GM18519 (cell line): ENCODE data around the gene EGFR.

Source experiments
- ATAC-seq: cut with Tn5 transposase; IDR thresholded peaks from one replicate; pipeline ENCODE4 v1.9.1; 2021; ENCODE audit warnings: mild to moderate bottlenecking, moderate library complexity; ENCODE audit not compliant: unreplicated experiment, low FRiP score

EGFR gene

DNA sequence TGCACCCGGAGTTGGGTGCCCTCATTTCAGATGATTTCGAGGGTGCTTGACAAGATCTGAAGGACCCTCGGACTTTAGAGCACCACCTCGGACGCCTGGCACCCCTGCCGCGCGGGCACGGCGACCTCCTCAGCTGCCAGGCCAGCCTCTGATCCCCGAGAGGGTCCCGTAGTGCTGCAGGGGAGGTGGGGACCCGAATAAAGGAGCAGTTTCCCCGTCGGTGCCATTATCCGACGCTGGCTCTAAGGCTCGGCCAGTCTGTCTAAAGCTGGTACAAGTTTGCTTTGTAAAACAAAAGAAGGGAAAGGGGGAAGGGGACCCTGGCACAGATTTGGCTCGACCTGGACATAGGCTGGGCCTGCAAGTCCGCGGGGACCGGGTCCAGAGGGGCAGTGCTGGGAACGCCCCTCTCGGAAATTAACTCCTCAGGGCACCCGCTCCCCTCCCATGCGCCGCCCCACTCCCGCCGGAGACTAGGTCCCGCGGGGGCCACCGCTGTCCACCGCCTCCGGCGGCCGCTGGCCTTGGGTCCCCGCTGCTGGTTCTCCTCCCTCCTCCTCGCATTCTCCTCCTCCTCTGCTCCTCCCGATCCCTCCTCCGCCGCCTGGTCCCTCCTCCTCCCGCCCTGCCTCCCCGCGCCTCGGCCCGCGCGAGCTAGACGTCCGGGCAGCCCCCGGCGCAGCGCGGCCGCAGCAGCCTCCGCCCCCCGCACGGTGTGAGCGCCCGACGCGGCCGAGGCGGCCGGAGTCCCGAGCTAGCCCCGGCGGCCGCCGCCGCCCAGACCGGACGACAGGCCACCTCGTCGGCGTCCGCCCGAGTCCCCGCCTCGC is at the start of gene EGFR:
TSS of gene EGFR (plus strand) at position 657 of the 830 bp plus-strand sequence. CDS start 261 bp downstream, outside the sequence.
- ATAC-seq = no peak

DNA sequence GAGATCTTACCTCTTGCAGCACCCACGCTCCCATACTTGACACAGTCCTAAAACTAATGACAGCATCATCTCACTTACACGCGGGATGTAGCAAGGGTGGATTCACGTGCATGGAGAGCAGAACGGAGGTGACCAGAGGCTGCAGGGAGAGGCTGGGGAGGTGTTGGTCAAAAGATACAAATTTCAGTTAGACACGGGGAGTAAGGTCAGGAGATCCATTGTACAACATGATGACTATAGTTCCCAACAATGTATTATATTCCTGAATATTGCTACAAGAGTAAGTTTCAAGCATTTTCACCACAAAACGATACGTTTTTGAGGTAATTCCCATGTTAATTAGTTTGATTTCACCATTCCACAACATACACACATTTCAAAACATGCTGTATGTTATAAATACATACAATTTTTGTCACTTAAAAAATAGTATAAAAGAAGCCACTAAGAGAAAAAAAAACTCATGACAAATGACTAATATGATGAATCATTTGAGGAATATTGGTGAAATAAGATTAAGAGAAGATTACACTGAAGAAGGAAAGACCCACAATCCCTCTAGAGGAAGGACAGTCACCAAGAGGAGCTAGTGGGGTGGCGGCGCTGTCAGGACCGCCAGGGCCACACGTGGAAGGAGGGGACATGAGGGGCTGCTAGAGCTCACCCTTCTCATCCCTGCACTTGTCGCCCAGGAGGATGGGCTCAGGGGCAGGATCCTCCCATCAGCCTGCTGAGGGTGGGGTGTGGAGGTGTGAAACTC is 49.4 kb upstream of the EGFR start:
- ATAC-seq = no peak

DNA sequence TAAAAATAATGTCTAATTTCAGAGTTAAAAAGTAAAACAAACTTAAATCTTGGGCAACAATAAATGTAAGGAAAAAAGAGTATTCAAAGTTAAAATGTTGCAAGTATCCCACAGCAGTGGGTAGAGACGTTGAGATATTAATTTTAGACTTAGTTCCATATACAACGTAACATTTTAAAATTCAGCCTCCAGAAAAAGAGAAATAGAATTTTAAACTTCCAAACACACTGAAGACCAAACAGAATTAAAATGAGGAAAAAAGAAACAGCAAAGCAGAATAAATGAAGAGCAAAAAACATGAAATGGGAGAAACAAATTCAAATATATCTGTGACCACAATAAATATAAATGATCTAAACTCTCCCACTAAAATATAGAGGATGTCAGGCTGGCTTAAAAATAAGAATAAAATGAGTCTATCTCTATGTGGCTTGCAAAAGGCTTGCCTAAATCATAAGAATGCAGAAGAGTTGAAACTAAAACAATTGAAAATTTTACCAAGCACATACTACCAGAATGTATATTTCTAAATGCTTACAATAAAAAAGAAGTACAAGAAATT is 46.0 kb upstream of the EGFR start:
- ATAC-seq = no peak

DNA sequence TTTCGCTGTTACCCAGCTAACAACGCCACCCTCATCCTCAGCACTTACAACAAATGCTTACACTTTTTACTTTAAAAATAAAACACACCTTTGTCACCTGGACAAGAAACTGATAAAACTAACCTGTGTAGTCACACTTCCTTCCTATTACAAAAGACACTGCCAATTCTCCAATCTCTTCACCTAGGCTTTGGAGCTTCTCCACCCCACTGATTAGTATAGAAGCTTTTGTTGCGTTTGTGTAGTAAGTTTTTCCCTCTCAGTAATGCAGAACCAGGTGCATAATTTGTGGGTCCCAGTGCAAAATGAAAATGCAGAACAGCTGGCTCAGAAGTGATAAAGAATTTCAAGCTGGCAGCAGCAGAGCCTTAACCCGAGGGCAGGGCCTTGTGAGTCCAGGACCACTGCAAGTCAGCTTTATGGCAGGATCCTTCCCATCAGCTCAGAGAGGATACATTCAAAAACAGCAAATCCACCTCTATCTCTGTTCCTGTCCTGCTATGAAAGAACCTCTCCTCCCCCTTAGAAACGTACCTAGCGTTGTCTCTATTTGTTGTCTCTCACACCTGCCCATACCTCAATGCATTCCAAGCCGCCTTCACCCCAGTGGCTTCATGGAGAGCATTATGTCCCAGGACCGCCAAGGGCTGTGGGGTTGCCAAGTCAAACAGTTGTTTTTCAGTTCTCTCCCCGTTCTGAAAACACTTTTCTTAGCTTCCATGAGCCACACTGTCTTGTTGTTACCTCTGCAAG is 40.3 kb upstream of the EGFR start:
- no peak for ATAC-seq

DNA sequence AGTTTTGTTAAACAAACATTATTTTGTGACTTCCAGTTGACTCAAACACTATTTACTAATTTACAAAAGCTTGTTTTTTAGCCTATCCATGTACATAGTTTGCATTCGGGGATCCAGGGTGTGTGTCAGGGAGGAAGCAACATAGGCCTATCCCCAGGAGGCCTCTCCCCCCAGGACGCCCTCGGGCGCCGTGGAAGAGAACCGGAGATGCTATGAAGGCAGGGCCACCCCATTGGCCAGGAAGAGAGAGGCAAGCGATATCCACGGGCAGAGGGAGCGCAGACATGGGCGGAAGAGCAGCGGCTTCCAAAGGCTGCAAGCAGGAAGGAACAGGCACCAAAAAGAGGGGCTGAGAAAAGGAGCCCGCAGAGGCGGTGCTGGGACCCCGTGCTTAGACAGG is 38.3 kb upstream of the EGFR start:
- ATAC-seq = no peak

DNA sequence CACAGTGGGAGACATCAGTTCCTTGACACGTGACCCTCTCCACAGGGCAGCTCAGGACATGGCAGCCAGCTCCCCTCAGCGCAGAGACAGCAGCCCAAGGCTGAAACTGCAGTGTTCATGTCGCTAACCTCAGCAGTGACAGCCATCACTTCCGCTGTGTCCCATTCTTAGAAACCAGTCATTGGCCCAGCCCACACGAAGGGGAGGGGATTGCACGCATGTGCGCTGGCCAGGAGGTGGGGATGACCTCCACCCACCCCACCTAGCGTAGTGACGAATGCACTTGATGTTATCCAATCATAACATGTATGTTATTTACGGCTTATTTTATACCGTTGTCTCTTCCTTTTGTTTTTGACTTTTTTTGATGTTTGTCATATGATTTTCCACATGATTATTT is 36.9 kb upstream of the EGFR start:
- ATAC-seq = no peak

DNA sequence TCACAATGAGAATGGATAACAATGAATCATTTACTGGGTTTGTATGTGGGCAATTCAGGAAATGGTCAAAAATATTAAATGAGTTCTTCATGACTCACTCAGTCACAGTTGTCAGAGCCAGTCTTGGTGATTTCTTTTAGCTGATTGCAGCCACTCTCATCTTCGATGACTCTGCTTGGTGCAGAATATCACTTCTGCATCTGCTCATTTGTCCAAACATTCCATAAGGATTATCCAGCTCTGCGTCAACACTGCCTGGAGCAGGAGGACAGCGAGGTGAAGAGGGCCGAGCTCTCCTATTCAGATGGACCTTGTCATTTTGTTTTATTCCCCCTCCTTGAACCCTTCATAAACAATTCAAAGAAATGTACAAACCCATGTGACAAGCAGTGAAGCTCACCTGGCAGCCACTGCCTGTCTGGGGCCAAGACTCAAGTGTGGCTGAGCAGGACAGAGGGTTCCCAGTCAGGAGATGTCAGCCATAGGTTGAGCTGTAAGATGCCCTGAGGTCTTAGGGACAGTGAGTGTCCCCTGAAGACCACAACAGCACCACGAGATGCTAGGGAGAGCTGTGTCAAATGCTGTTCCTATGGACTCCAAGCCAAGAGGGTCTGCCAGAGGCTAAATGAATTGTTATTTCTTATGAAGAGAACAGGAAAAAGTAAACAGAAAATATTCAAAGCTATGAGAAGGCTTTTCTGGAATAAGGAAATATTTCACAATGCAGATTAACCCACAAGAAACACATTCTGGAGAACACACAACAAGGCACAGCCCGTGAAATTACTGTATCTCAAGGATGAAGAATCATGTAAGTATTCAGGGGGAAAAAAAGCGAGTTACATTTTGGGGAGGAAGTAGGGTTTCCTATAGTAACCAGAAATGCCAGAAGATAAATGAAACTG is 33.1 kb upstream of the EGFR start:
- ATAC-seq = no peak

DNA sequence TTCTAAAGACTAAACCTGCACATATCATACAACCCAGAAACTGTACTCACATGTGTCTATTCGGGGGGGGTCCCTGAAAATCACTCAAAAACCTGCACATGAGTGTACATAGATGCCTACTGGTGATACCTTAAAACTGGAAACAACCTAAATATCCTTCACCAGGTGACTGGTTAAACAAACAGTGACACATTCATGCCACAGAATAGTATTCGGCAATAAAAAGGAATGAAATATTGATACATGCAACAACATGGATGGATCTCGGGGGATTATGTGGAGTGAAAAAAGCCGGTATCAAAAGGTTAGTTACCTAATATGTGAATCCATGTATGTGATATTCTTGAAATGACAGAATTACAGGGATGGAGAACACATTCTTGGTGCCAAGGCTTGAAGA is 32.1 kb upstream of the EGFR start:
- ATAC-seq = no peak

DNA sequence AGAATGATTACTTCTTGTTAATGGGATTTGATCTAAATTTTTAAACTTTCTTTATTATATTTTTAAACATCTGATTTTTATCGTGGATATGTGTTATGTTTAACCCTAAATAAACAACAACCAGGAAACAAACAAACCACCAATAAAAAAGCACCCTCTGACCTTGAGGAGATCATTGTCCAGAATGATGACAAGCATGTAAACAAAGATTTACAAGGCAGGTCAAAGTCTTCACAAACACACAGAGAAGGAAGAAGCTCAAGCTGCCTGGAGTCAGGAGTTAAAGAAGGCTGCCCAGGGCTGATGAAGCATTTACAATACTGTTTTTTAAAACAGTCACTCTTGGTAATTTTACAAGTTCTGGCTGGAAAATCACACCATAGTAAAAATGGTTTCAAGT is 31.0 kb upstream of the EGFR start:
- ATAC-seq = no peak

DNA sequence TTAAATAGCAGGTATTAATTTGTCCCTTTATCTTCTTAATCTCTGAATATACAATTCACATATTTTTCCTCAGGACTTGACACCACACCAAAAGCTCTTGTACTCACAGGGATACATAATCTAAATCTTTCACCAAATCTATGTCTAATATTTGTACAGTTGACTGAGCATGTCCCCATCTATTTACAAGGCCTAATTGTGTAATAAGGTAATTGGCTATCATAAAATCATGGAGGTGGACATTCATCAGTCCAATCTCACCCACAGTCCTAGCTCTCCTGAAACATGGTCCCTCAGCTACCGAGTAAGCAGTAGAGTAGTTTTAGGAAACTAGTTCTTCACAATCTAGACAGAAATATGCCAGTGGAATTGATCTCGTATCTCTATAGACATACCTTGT is 30.3 kb upstream of the EGFR start:
- ATAC-seq = no peak

DNA sequence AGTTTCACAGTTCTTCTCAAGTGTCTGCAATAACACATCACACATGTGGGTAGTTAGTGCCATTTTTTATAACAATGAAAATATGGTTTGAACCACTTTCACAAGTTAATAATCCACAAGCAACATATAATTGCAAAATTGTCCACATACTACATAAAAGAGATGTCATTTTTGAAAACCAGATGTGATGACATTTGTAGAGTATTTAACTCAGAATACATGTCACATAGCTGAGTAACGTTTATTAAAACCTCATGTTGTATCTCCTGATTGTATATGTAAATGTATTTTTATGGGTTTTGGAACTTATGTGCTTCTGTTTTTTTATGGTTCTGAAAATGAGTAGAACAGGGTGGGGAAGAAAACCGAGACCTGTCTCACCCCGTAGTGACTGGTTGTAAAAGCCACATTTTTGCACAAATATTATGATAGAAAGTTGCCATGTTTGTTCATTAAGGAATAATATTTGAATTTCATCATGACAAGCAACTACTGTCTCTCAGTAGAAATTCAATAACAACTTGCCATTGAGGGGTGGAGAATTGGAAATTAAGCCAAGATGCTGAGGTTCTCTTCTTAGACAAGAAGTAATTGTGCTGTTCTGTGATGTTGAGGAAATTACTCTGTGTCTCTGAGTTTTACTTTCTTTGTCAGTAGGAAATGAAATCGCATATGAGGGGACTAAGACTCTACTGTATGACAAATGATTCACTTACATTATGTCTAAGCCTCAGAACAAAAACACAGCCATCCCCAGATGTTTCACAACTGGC is 29.2 kb upstream of the EGFR start:
- no peak for ATAC-seq

DNA sequence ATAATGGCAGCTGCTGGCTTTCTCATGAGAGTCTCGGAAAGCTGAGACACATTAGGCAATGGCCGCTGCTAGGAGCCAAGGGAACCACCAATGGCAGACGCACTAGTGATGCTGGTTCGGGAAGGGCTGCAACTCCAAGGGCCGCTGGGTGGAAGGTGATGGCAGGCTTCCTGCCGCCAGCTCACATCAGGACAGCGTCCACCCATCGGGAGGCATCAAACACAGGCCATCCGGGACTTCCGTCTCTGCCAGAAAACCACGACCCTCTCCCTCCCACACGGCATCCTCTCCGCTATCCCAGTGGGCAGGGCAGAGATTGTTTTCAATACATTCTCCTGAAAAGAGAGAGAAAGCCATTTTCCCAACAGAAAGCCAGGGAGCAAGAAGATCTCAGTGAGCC is 27.5 kb upstream of the EGFR start:
- ATAC-seq = no peak

DNA sequence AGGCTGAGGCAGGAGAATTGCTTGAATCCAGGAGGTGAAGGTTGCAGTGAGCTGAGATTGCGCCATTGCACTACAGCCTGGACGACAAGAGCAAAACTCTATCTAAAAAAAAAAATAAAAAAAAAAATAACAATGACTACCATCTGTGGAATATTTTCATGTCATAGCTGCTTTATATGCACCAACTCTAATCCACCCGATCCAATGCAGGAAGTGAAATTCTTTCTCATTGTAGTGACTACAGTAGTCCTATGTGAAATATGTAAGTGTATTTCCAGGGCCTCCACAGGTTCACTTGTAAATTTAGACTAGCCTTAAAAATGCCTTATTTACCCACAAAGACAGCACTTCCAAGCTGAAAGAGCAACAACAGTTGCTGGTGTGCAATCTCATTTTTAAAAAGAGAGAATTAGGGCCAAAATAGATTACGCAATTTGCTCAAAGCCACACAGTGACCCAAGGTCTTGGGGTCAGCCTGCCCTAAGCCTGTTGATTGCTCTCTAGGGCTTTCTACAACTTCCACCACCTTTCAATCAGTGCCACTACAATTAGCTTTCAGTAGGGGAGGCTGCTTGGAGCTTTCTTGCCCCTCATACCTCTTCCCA is 25.8 kb upstream of the EGFR start:
- ATAC-seq = no peak

DNA sequence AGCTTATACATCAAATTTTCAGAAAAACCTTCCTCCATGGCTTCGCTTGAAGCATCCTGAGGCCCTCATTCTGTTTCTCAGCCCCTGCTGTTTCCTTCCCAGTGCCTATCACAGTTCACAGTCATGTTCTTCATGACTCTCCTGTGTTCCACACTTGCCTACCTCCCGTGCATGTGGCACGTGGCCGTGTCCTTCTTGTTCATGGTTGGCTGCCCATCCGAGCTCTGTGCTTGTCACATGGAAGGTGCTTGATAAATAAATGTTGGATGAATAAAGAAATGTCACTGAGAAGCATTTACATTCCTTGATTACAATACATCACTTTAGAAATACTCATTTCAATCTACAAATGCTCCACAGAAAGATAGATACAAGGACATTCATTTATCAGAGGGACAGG is 23.7 kb upstream of the EGFR start:
- no peak for ATAC-seq

DNA sequence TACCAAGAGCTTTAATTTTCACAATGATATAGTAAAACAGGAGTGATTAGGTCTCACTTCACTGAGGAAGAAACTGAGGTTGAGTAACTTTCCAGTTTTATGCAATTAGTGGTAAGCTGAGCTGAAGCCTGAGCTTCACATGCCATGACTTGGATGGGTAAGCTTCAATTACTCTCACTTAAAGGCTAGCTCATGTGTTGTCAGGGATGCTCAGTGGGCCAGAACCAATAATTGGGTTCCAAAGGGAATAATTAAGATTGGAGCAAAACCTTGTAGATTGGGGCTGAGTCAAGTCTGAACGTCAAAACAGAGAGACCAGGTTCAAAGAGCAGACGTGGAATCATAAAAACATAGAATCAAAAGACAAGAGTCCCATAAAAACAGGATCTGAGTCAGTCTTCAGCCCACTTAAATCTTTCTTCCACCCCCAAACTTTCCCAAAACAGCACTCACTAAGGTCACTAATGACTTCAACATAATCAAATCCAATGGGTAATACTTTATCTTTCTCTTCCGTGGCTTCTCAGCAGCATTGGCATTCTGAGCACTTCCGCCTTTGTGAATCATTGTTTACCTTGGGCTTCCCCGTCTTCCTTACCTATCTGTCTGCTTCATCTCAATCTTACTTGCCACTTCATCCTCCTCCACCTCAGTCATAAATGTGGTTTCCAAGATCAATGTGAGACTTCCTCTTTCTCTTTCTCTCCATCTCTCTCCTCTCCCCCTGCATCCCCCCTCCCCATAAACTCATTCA is 23.0 kb upstream of the EGFR start:
- no peak for ATAC-seq

DNA sequence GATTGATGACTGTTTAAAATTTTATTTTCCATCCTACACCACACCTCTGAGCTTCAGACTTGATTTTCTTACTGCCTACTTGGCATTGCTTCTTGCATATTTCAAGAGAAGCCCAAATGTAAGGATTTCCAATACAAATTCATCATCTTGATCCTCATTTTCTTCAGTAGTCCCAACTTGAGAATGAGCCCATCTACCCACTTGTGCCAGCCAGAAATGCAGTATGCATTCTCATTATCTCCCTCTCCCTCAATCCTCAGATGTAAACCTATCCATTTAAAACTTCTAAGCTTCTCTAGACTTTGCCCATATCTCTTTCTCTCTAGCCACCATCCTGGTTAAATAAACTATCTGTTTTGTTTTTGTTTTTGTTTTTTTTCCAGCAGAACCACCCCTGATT is 22.4 kb upstream of the EGFR start:
- ATAC-seq = no peak

DNA sequence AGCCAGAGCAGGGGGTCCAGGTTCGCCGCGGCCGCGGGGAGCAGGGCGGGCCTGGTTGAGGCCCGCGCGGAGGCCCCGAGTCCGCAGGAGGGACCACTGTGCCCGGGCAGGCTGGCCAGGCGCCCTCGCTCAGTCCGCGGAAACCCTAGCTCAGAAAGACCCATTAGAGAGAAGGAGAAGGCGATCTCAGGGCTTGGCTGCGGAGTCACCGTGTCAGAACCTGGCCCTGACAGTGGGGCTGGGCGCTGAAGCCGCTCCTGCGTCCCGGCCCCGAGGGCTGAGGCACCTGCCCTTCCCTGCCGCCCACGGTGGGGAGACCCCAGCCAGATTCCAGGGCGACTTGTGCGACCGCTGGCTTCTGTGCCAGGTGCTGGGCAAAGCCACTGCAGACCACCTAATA is 14.2 kb upstream of the EGFR start:
- no peak for ATAC-seq

DNA sequence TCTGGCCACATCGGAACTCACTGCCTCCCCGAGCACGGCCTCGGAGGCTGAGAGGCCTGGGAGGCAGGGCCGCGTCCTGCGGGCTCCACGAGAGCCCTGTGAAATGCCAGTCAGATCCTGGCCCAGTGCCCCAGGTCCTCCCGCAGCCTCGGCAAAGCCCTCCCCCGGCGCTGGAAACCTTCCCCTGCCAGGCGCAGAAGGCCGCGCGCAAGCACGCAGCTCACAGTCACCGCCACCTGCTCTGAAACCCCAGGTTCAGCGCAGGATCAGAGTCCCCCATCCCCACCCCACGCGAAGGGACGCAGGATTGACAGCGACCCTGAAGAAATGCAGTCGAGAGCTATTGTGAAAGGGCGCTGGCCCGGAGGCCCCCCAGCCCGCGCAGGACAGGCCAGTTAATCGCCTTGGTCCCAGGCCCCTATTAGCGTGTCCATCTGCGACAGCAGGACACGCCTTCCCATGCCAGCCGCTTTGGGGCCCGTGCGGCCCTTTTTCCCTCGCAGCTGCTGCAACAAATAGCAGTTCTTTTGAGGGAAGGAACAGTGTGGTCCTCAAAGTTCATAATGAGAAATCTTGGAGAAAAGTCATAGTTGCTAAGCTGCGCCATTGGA is 13.5 kb upstream of the EGFR start:
- ATAC-seq = no peak
